Myocyte (in vitro differentiated cells): ENCODE measurements around the gene JAML. TPM values are rescaled to one million over a fixed set of nuclear protein-coding genes. Genes with fewer than 3 reads are reported as not detected.
A peak's percentile ranks its signal among the peaks of the same experiment; 100 is the strongest.

Experiments
- DNase-seq: peaks from one replicate; pipeline ENCODE4 v3.0.0-alpha.2; 2012; ENCODE audit warnings: low read depth
- total RNA-seq: library from RNA; depleted of rRNA; stranded (reverse); fragments of >200 nt; gene quantifications from 2 replicates; pipeline ENCODE4 v1.2.3, GENCODE V29; 2014

JAML gene
- total RNA-seq, 1 donor from 2014 or later, result not detected

GRCh38 chr11:118148856-118149255, 76.0 kb downstream of the JAML start:
- DNase-seq, result no peak

GRCh38 chr11:118148240-118148639, 76.6 kb downstream of the JAML start:
- DNase-seq, result no peak

- no peak for DNase-seq
These were observed 77.3 kb downstream of the JAML start for GRCh38 chr11:118147502-118147901.

- no peak for DNase-seq
These were observed 78.3 kb downstream of the JAML start for GRCh38 chr11:118146554-118146953.

GRCh38 chr11:118145285-118146227, 79.3 kb downstream of the JAML start:
- peak; percentile 66 for DNase-seq

GRCh38 chr11:118144301-118145268, 80.2 kb downstream of the JAML start:
- DNase-seq, result no peak

Other genes starting within 250 kb of the JAML start
- gene IL10RA, start 238.6 kb downstream of the JAML start, total RNA-seq, result not detected in 2 replicates
- not detected in 2 replicates for gene TMPRSS4, start 147.9 kb downstream of the JAML start, total RNA-seq
- gene SMIM35, start 138.0 kb downstream of the JAML start, total RNA-seq, result not detected in 2 replicates
- 0.16 TPM in 1 of 2 replicates, not detected in the other for gene SCN4B, start 72.2 kb downstream of the JAML start, total RNA-seq
- gene SCN2B, start 48.4 kb downstream of the JAML start, total RNA-seq, result not detected in 2 replicates
- not detected in 2 replicates for gene MPZL3, start 27.4 kb upstream of the JAML start, total RNA-seq
- not detected in 2 replicates for gene MPZL2, start 39.3 kb upstream of the JAML start, total RNA-seq
- gene CD3E, start 79.7 kb upstream of the JAML start, total RNA-seq, result not detected in 2 replicates
- gene CD3D, start 117.7 kb upstream of the JAML start, total RNA-seq, result not detected in 2 replicates
- not detected in 2 replicates for gene CD3G, start 119.3 kb upstream of the JAML start, total RNA-seq
- 45.0 and 45.6 TPM in 2 replicates for gene UBE4A, start 134.6 kb upstream of the JAML start, total RNA-seq
- gene ATP5MG, start 176.6 kb upstream of the JAML start, total RNA-seq, result 41.3 and 45.2 TPM in 2 replicates
- 19.3 and 25.0 TPM in 2 replicates for gene KMT2A, start 211.5 kb upstream of the JAML start, total RNA-seq